Ishikawa (cell line): ENCODE data around the gene TCF7L2.

Experiments
- CEBPB ChIP-seq: IDR thresholded peaks from 2 replicates; pipeline ENCODE4 v1.6.1; 2012
- CREB1 ChIP-seq: IDR thresholded peaks from 2 replicates; pipeline ENCODE4 v1.6.1; 2012; ENCODE audit warnings: low read depth
- EGR1 ChIP-seq: IDR thresholded peaks from 2 replicates; pipeline ENCODE4 v1.6.1; 2012
- EP300 ChIP-seq: IDR thresholded peaks from 2 replicates; pipeline ENCODE4 v1.6.1; 2012; ENCODE audit warnings: borderline replicate concordance
- FOXM1 ChIP-seq: IDR thresholded peaks from 2 replicates; pipeline ENCODE4 v1.6.1; 2012; ENCODE audit warnings: low read depth, borderline replicate concordance
- MAX ChIP-seq: IDR thresholded peaks from 2 replicates; pipeline ENCODE4 v1.6.1; 2012
- NFIC ChIP-seq: IDR thresholded peaks from 2 replicates; pipeline ENCODE4 v1.6.1; 2012
- RAD21 ChIP-seq: IDR thresholded peaks from 2 replicates; pipeline ENCODE4 v1.6.1; 2012; ENCODE audit warnings: low read depth
- REST ChIP-seq: IDR thresholded peaks from 2 replicates; pipeline ENCODE4 v1.6.1; 2012; ENCODE audit warnings: low read depth, mild to moderate bottlenecking
- TAF1 ChIP-seq: IDR thresholded peaks from 2 replicates; pipeline ENCODE4 v1.6.1; 2012; ENCODE audit warnings: low read depth, mild to moderate bottlenecking
- TCF12 ChIP-seq: IDR thresholded peaks from 2 replicates; pipeline ENCODE4 v1.6.1; 2012; ENCODE audit warnings: low read depth
- TEAD4 ChIP-seq: IDR thresholded peaks from 2 replicates; pipeline ENCODE4 v1.6.1; 2012
- USF1 ChIP-seq: IDR thresholded peaks from 2 replicates; pipeline ENCODE4 v1.6.1; 2012
- YY1 ChIP-seq: IDR thresholded peaks from 2 replicates; pipeline ENCODE4 v1.6.1; 2012; ENCODE audit warnings: low read depth
- ZBTB7A ChIP-seq: IDR thresholded peaks from 2 replicates; pipeline ENCODE4 v1.6.1; 2012; ENCODE audit warnings: low read depth

Gene TCF7L2

GRCh38 chr10:113038183-113038582 is 88.1 kb downstream of the TCF7L2 start:
- TF ChIP-seq YY1 (no peak), MAX (no peak), USF1 (no peak), EGR1 (no peak)

GRCh38 chr10:113038985-113039384 is 88.9 kb downstream of the TCF7L2 start:
- TF ChIP-seq CREB1 (no peak), NFIC (no peak), TAF1 (no peak), TCF12 (no peak), MAX (no peak), USF1 (no peak), TEAD4 (no peak), FOXM1 (no peak), EP300 (no peak), EGR1 (no peak), RAD21 (no peak), CEBPB (no peak), YY1 (no peak), ZBTB7A (no peak), REST (no peak)

- TF ChIP-seq USF1 (no peak), EGR1 (no peak), YY1 (no peak)
Observed at GRCh38 chr10:113041324-113041723, 91.3 kb downstream of the TCF7L2 start.

GRCh38 chr10:113041841-113042750 is 92.0 kb downstream of the TCF7L2 start:
- TF ChIP-seq USF1 (no peak), RAD21 (no peak), YY1 (no peak), NFIC (no peak), TCF12 (no peak), TAF1 (no peak), MAX (no peak), ZBTB7A (no peak), CREB1 (no peak), CEBPB (no peak), EGR1 (no peak), FOXM1 (no peak), TEAD4 (no peak), REST (no peak), EP300 (no peak)

GRCh38 chr10:113042868-113043267 is 92.8 kb downstream of the TCF7L2 start:
- no peak for TF ChIP-seq TCF12
- no peak for TF ChIP-seq FOXM1
- no peak for TF ChIP-seq NFIC
- TF ChIP-seq ZBTB7A: no peak
- no peak for TF ChIP-seq EP300
- no peak for TF ChIP-seq CEBPB
- TF ChIP-seq CREB1: no peak
